Measurements from ENCODE around the gene ZBTB5. TPM values are rescaled to one million over a fixed set of nuclear protein-coding genes. Genes with fewer than 3 reads are reported as not detected.

ZBTB5 gene
- total and polyA plus RNA-seq, 9 of the 15 experiments (the other 6 are each of a cell fraction or from before 2014, with no cell fraction given): 2.3 to 43.2 (median 15.5) TPM

- TF ChIP-seq ZBTB11 (CRISPR knock-in tag; IDR thresholded peaks at IDR 0.05): 0 out of 6 replicates have a peak, but pooled peaks of 1 of the 3 experiments have one; percentile 27
- peak; percentile 75 for TF ChIP-seq CREB1 (IDR thresholded peaks at IDR 0.05)
- peak; percentile 86 for TF ChIP-seq CREB1 (CRISPR knock-in tag; IDR thresholded peaks at IDR 0.05)
- TF ChIP-seq ZBTB33 (CRISPR knock-in tag; IDR thresholded peaks at IDR 0.05): no peak
- 0 out of 2 replicates have a peak, but pooled peaks have one; percentile 28 for TF ChIP-seq SMARCA4 (IDR thresholded peaks at IDR 0.05)
- no peak for TF ChIP-seq DPF2 (IDR thresholded peaks at IDR 0.05)
- peak; percentile 33; the same call in 1 of the 2 replicates for TF ChIP-seq NFIC (IDR thresholded peaks at IDR 0.05)
- peak; percentile 41 for TF ChIP-seq CXXC5 (CRISPR knock-in tag; IDR thresholded peaks at IDR 0.05)
- peak; percentile 70 for TF ChIP-seq ATF7 (IDR thresholded peaks at IDR 0.05)
- TF ChIP-seq CEBPB (tag; IDR thresholded peaks at IDR 0.05): 0 out of 2 replicates have a peak, but pooled peaks have one; percentile 18
- TF ChIP-seq ARID1B (IDR thresholded peaks at IDR 0.05): peak; percentile 52; the same call in 1 of the 2 replicates
- 0 out of 2 replicates have a peak, but pooled peaks have one; percentile 42 for TF ChIP-seq FOXP1 (CRISPR knock-in tag; IDR thresholded peaks at IDR 0.05)
- peak; percentile 78 for TF ChIP-seq SMC3 (conservative IDR thresholded peaks at IDR 0.05; ENCODE audit: insufficient read depth, low read depth, low read length)
- TF ChIP-seq CREM (IDR thresholded peaks at IDR 0.05; ENCODE audit: low read depth): peak; percentile 92
- peak; percentile 62; the same call in 1 of the 2 replicates for TF ChIP-seq GATA2 (CRISPR knock-in tag; IDR thresholded peaks at IDR 0.05)
- TF ChIP-seq NFE2 (IDR thresholded peaks at IDR 0.05; ENCODE audit: low read depth): 0 out of 2 replicates have a peak, but pooled peaks have one; percentile 17
- peak; percentile 38 for TF ChIP-seq NEUROD1 (IDR thresholded peaks at IDR 0.05; ENCODE audit: borderline replicate concordance, low read depth, low read length, partially characterized antibody)
- no peak for TF ChIP-seq ZNF512 (tag; IDR thresholded peaks at IDR 0.05)
- TF ChIP-seq KDM1A (IDR thresholded peaks at IDR 0.05): peak; percentile 48 to 60; a peak in 2 of 4 replicates
Measured at GRCh38 chr9:37415011-37415719, 50.1 kb downstream of the ZBTB5 start (continued).

All from K562 (cell line).